ENCODE measurements around the gene PPP1R13B. TPM values are rescaled to one million over a fixed set of nuclear protein-coding genes. Genes with fewer than 3 reads are reported as not detected.

Gene PPP1R13B
- total RNA-seq, 1 experiment from 2014 or later, result 26.5 TPM

DNA sequence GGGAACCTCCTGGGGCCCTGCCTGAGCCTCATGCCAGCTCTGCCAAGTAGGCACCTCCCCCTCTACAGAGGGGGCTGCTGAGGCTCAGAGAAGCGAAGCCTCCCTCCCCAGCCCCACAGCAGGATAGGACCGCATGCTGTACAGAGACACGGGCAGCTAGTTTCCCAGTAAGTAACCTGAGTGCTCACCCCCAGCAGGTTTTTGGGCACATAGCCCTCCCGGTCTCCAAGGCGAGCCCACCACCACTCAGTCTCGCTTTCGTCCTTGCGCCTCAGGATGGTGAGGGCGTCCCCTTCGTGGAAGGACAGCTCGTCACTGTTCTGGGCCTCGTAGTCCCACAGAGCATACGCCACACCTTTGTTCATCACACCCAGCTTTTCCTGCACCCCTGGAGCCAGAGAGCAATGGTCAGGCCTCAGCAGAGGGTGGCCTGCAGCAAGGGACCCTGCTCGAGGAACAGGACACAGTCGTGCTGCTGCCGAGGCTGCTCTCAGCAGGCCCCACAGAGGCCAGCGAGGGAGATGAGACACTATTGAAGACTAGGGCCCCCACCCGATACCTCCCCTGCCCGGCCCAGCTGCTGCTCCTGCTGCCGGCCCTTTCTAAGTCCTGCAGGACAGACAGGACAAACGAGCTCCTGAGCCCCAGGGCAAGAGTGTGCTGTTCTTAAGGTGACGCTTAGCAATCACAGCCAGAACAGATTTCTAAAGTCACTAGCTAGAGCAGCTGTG lies 111.4 kb downstream of the PPP1R13B start:
- Histone ChIP-seq H3K79me2 (ENCODE audit: low read depth) (no peaks in the 10 kb centered on the region), H3K9me3 (ENCODE audit: insufficient read depth, low read depth) (no peaks in the 10 kb centered on the region), H3K36me3 (ENCODE audit: low read depth) (no peaks in the 10 kb centered on the region), H3K9me2 (ENCODE audit: insufficient read depth) (no peaks in the 10 kb centered on the region), H3K4me3 (no peak overlapping the region), H3K4me1 (replicated peaks; ENCODE audit: insufficient read depth) (peaks cover 15% of the 10 kb centered on the region), H3K27me3 (ENCODE audit: insufficient read depth, low read depth) (no peaks in the 10 kb centered on the region), H3K27ac (no peak overlapping the region), H4K20me1 (ENCODE audit: insufficient read depth) (peaks cover 11% of the 10 kb centered on the region; the same call in 1 of the 2 replicates), H2AFZ (no peak overlapping the region), H3K4me2 (peak overlapping the region; percentile 49), H3F3A (ENCODE audit: insufficient read depth, low read depth) (peaks cover 23% of the 10 kb centered on the region; the same call in 1 of the 2 replicates)
- ChIA-PET POLR2A (ENCODE audit: unreplicated experiment) (no interaction called here), CTCF (interaction anchor here (0.5 to 1.1 kb wide), 4 partner anchors 31 to 184 kb away, joined by 3 read pairs; no protein-coding TSS in a partner anchor)
- no TSS peak for BruUV-seq (replicated peaks)
- no peak for TF ChIP-seq EZH2 (IDR thresholded peaks at IDR 0.05; ENCODE audit: low read depth)
- peak; percentile 82 to 94 for DNase-seq
- intact Hi-C loops (cut with micrococcal nuclease; ENCODE audit: unreplicated experiment), result no loop called here

DNA sequence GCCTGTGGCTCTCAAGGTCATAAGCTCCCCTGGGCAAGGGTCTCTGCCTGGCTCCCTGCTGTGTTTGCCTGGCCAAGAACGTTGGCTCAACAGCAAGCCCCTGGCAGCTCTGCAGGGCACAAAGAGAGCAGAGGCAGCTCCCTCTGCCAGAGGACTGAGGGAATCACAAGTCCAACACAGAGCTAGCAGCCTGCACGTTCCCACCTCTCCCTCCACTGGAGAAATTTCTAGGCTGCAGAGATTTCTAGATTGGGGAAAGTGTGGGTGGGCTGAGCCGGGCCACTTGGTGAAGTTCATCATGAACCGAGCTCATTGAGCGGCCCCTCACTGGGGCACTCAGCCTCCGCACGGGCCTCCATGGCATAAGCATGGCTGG lies 111.9 kb downstream of the PPP1R13B start:
- H3K36me3 ChIP-seq (ENCODE audit: low read depth), result no peaks in the 10 kb centered on the region
- no peak overlapping the region for H2AFZ ChIP-seq
- peaks cover 11% of the 10 kb centered on the region; the same call in 1 of the 2 replicates for H4K20me1 ChIP-seq (ENCODE audit: insufficient read depth)
- peaks cover 15% of the 10 kb centered on the region for H3K4me1 ChIP-seq (replicated peaks; ENCODE audit: insufficient read depth)
- no peak overlapping the region for H3K4me3 ChIP-seq
- POLR2A ChIA-PET (ENCODE audit: unreplicated experiment), result interaction anchor here (0.6 kb wide), 1 partner anchor 20 kb away, joined by 3 read pairs; the partner anchor contains the start of genes XRCC3 and ZFYVE21
- H3K27me3 ChIP-seq (ENCODE audit: insufficient read depth, low read depth), result no peaks in the 10 kb centered on the region
- TF ChIP-seq, protein P1, sequence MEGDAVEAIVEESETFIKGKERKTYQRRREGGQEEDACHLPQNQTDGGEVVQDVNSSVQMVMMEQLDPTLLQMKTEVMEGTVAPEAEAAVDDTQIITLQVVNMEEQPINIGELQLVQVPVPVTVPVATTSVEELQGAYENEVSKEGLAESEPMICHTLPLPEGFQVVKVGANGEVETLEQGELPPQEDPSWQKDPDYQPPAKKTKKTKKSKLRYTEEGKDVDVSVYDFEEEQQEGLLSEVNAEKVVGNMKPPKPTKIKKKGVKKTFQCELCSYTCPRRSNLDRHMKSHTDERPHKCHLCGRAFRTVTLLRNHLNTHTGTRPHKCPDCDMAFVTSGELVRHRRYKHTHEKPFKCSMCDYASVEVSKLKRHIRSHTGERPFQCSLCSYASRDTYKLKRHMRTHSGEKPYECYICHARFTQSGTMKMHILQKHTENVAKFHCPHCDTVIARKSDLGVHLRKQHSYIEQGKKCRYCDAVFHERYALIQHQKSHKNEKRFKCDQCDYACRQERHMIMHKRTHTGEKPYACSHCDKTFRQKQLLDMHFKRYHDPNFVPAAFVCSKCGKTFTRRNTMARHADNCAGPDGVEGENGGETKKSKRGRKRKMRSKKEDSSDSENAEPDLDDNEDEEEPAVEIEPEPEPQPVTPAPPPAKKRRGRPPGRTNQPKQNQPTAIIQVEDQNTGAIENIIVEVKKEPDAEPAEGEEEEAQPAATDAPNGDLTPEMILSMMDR (conservative IDR thresholded peaks at IDR 0.05), result no peak
- TF ChIP-seq EZH2 (IDR thresholded peaks at IDR 0.05; ENCODE audit: low read depth), result no peak
- no TSS peak for BruUV-seq (replicated peaks)
- CTCF ChIA-PET, result interaction anchor here (0.5 kb wide), 1 partner anchor 185 kb away, joined by 3 read pairs; no protein-coding TSS in a partner anchor
- H3F3A ChIP-seq (ENCODE audit: insufficient read depth, low read depth), result peaks cover 23% of the 10 kb centered on the region; the same call in 1 of the 2 replicates
- DNase-seq, result no peak
- no peaks in the 10 kb centered on the region for H3K79me2 ChIP-seq (ENCODE audit: low read depth)
- intact Hi-C loops (cut with micrococcal nuclease; ENCODE audit: unreplicated experiment), result no loop called here
- H3K27ac ChIP-seq, result no peak overlapping the region
- H3K4me2 ChIP-seq, result no peak overlapping the region
- H3K9me2 ChIP-seq (ENCODE audit: insufficient read depth), result no peaks in the 10 kb centered on the region
- H3K9me3 ChIP-seq (ENCODE audit: insufficient read depth, low read depth), result no peaks in the 10 kb centered on the region

DNA sequence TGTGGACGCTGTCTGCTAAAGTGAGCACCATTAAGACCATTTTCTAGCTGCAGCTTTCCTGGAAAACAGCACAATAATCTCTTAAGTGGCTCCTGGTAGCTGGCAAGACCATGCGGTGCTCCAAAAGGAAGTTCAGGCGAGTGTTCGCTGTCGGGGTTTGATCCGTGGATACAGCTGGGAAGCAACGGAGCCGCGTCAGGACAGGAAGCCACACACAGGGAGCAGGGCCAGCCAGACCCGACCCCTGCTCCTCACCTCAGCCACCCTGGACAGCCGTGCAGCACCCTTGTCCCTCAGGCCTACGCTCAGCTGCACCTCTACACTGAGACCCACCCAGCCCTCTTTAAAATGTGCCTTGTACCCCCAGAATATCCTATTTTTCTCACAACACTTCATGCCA lies 112.4 kb downstream of the PPP1R13B start:
- no peaks in the 10 kb centered on the region for H3K9me3 ChIP-seq (ENCODE audit: insufficient read depth, low read depth)
- H3F3A ChIP-seq (ENCODE audit: insufficient read depth, low read depth), result peaks cover 23% of the 10 kb centered on the region; the same call in 1 of the 2 replicates
- BruUV-seq (replicated peaks), result no TSS peak
- TF ChIP-seq EZH2 (IDR thresholded peaks at IDR 0.05; ENCODE audit: low read depth), result no peak
- TF ChIP-seq, protein P1 (conservative IDR thresholded peaks at IDR 0.05), result no peak
- no peak overlapping the region for H3K27ac ChIP-seq
- H3K9me2 ChIP-seq (ENCODE audit: insufficient read depth), result no peaks in the 10 kb centered on the region
- H3K36me3 ChIP-seq (ENCODE audit: low read depth), result 0 out of 2 replicates have a peak, but pooled peaks cover 2% of the 10 kb centered on the region
- peaks cover 15% of the 10 kb centered on the region for H3K4me1 ChIP-seq (replicated peaks; ENCODE audit: insufficient read depth)
- POLR2A ChIA-PET (ENCODE audit: unreplicated experiment), result interaction anchor here (0.6 kb wide), 1 partner anchor 19 kb away, joined by 3 read pairs; the partner anchor contains the start of genes XRCC3 and ZFYVE21
- intact Hi-C loops (cut with micrococcal nuclease; ENCODE audit: unreplicated experiment), result no loop called here
- no peak overlapping the region for H3K4me3 ChIP-seq
- no peak overlapping the region for H3K4me2 ChIP-seq
- H3K27me3 ChIP-seq (ENCODE audit: insufficient read depth, low read depth), result no peaks in the 10 kb centered on the region
- no peak overlapping the region for H2AFZ ChIP-seq
- DNase-seq, result no peak
- CTCF ChIA-PET, result no interaction called here
- H4K20me1 ChIP-seq (ENCODE audit: insufficient read depth), result peaks cover 15% of the 10 kb centered on the region; the same call in 1 of the 2 replicates
- H3K79me2 ChIP-seq (ENCODE audit: low read depth), result no peaks in the 10 kb centered on the region

Measured in PC-9 (cell line).